Epithelial cell of prostate (primary cell): ENCODE measurements around the gene KLHL4.
"Not testable (repeated sequence)": the region's sequence is repeated elsewhere in the genome, so short reads cannot be mapped to it uniquely, and the experiment has no call there.

Experiments
- DNase-seq: peaks from one replicate; pipeline ENCODE4 v3.0.0-alpha.2; 2011; ENCODE audit warnings: low read depth, low spot score
- H3K27ac ChIP-seq: fragments of 450-650 bp; 2 replicates; pipeline ENCODE4 v1.5.1; 2017; ENCODE audit warnings: mild to moderate bottlenecking

The KLHL4 gene

DNA sequence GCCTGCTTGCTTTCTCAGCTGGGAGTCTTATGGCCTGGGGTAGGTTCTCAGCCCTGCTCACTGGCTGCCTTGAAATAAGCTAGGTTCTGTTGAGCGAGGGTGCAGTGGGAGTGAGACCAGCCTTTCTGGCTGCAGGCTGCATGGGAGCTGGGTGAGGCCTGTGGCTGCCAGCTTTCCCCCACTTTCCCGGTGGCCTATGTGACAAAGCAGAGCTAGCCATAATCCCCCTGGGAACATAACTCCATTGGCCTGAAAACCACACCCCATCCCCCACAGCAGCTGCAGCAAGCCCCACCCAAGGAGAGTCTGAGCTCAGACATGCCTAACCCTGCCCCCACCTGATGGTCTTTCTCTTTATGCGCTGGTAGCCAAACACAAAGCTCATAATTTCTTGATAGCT lies 118.9 kb downstream of the KLHL4 start:
- no peak overlapping the region for H3K27ac ChIP-seq
- no peak for DNase-seq

DNA sequence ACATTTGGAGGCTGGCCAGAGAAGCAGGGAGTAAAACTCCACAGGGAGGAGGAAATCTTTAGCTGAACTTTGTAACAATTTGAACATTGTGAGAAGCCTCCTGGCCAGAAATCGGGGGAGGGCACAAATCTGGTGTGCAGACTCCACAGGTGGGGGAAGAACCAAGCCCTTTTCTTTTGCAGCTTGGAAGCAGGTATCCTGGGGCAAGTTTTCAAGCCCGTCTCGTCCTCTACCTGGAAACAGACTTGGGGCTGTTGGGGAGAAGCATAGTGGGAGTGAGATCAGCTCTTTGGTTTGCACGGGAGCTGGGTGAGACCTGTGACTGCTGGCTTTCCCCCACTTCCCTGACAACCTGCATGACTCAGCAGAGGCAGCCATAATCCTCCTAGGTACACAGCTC lies 123.8 kb downstream of the KLHL4 start:
- not testable (repeated sequence) for DNase-seq, H3K27ac ChIP-seq

DNA sequence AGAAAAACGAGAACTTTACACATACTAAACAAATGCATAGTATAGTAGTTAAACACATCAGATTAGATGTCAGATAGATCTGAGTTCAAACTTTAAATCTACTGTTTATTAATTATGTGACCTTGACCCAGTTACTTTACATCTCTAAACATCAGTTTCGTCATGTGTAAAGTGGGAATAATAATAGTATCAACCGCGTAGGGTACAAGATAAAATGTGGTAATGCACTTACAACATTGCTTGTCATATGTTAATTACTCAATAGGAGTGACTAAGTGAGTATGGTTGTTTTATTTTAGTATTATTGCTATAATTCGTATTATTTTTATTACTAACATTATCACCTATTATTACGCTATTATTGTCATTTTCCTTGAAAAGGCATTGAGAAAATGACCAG lies 144.2 kb downstream of the KLHL4 start:
- no peak for DNase-seq
- no peak overlapping the region for H3K27ac ChIP-seq

DNA sequence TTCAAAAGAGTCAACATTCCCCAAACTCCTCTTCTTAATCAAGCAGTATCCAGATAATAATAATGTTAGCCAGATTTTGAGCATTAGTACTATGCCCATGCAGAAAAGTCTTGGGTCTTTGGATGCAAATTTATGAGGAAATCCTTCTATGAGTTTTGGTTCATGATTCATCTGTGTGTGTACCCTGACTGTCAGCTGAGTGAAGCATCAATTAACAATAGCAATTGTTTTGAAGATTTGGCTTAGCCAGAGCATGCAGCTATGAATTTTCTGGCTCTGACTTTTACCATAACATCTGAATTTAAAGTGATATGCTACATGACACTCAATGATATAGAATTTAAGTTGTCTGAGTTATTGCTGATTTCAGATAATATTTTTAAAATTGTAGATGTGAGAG lies 145.8 kb downstream of the KLHL4 start:
- DNase-seq, result no peak
- H3K27ac ChIP-seq, result no peak overlapping the region

DNA sequence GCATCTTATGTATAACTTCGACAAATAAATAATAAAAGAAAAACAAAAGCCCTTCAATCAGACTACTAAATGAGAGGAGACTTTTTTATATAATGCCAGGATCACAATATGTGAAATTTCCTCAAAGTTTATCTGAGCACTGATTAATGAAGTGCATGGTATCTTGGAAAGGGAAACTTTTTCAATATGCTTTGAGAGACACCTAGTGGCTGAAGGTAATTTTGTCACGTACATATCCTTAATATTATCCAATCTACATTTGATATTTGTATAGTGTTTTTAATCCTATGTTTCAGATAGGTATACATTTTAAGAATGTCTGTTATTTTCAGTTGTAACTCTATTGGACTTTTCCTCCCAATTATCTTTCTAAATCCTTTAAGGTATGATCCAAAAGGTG lies 146.8 kb downstream of the KLHL4 start:
- DNase-seq, result no peak
- H3K27ac ChIP-seq, result no peak overlapping the region

DNA sequence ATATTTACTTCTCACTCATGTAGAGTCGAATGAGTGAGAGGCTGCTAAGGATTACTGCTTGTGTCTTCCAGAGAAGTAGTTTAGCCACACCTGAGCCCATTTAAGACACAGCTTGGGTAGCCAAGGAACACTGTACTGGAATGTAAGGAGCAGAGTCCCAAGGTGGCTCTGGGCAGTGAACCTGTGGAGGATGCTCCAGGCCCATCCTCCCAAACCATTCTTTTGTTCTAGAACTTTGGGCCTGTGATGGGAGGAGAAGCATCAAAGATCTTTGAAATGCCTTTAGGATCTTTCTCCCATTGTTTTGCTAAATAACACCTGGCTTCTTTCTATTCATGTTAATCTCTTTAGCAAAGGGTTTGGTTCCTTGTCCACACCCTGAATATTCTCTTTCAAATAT lies 162.2 kb downstream of the KLHL4 start:
- no peak for DNase-seq
- H3K27ac ChIP-seq, result no peak overlapping the region

DNA sequence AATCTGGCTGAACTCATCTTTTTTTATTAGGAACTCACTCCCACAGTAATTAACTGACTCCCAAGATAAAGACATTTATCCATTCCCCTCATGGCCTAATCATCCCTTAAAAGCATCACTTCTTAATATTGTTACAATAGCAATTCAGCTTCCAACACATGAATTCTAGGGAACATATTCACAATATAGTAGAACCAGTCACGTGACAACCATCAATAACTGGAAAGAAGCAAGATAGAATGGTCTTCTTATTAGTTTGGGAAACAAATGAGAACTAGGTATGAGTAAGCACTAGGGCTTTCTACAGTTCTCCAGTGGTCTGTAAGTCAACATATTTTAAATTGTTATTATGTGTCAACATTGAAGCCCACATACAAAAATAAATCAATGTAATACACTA lies 170.1 kb downstream of the KLHL4 start:
- DNase-seq, result no peak
- H3K27ac ChIP-seq, result no peak overlapping the region

DNA sequence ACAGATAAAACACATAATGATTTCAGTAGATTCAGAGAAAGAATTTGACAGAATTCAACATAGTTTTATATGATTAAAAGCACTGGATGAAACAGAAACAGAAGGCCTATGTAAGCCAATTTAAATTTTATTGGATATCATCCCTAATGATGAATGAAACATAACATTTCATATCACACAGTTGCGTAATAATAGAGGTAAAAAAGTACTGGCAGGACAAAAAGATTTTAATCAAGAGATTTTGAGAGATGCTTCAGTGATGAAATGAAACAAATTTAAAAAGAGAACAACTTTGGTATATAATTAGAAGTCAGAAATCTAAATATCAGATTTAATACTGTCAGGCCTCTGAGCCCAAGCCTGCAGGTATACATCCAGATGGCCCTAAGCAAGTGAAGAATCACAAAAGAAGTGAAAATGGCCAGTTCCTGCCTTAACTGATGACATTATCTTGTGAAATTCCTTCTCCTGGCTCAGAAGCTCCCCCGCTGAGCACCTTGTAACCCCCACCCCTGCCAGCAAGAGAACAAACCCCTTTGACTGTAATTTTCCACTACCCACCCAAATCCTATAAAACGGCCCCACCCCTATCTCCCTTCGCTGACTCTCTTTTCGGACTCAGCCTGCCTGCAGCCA lies 170.6 kb downstream of the KLHL4 start:
- H3K27ac ChIP-seq, DNase-seq: not testable (repeated sequence)

DNA sequence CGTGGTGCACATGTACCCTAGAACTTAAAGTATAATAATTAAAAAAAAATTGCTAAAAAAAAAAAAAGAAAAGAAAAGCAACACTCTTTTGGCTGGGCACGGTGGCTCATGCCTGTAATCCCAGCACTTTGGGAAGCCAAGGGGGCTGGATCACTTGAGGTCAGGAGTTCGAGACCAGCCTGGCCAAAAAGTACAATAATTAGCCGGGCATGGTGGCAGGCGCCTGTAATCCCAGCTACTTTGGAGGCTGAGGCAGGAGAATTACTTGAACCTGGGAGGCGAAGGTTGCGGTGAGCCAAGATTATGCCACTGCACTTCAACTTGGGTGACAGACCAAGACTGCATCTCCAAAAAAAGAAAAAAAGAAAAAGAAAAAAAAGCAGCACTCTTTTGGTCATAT lies 171.6 kb downstream of the KLHL4 start:
- not testable (repeated sequence) for H3K27ac ChIP-seq, DNase-seq

DNA sequence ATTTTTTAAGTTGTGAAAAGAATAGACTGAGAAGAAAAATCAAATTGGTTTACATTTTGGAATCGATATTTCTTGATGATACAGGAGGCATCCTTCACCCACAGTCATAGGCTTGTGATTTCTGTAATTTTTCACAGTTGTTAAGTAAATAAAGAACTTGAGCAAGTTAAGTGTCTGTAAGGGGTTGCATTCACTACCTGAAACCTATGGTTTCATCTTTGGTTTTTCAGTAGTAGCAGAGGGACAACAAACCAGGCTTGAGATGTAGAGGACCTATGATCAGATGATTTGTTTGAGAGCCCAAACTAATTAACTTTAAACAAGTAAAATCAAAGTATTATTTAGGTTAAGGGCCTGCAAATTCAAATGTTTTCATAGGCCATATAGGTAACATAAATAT lies 175.6 kb downstream of the KLHL4 start:
- no peak for DNase-seq

DNA sequence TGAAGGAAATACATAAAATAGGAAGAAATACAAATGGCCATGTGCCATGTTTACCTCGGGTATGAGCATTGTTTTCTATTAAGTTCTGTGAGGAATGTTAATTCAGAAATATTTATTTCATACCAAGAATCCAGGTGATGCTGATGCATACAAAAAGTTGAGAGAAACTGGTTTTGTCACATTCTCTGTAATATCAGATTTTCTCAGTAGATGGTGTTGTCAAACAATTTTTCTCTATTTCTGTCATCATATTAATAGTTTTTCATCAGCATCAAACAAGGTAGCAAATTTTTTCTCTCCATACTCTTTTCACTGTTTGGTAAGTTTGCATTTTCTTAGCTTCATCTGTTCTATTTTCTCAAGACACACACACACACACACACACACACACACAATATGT lies 179.8 kb downstream of the KLHL4 start:
- DNase-seq, result no peak
- no peak overlapping the region for H3K27ac ChIP-seq

More for the DNA sequence above, 175.6 kb downstream of the KLHL4 start:
- no peak overlapping the region for H3K27ac ChIP-seq

DNA sequence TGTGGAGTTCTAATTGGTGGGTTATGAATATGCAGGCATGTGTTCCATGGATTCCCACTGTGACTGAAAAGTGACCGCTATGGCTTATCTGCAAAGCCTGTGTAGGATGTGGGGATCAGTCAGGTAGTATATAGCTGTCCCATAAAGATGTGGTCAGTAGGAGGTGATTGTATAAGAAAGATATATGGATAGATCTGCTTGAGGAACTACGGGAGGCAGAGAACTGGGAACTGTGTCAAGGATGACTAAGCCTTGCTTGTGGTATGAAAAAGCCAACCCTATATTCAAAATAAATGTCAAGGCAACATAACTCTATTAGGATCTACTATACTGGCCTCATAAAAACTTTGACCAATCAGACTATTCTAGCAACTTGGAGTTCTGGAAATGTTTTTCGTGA lies 185.2 kb downstream of the KLHL4 start:
- no peak for DNase-seq

DNA sequence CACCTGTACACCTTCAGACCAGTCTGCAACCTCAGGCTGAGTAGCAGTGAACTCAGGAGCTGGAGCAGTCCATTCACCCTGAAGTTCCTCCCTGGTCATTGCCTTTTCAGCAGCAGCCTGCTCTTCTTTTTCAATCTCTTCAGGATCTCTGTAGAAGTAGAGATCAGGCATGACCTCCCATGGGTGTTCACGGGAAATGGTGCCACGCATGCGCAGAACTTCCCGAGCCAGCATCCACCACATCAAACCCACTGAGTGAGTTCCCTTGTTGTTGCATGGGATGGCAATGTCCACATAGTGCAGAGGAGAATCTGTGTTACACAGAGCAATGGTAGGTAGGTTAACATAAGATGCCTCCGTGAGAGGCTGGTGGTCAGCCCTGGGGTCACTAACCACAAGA lies 185.9 kb downstream of the KLHL4 start:
- not testable (repeated sequence) for DNase-seq, H3K27ac ChIP-seq

More for the DNA sequence above, 185.2 kb downstream of the KLHL4 start:
- H3K27ac ChIP-seq, result no peak overlapping the region

DNA sequence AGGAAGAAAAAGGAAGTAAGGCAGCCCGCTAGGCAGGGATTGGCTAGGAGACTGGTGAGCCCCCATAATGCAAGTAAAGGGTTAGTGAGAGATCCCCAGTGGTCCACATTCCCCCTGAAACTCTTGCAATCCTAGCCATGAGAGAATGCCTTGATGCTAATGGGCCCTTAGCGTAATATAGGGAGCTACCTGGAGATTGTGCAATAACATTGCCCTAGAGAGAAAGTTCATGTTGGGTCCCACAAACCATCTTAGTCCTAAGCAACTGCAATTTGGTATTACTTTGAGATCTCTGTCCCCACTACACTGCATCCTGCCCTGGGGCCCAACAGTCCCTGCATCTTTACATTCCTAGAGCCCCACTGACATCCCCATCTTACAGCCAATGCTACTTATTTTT lies 188.5 kb downstream of the KLHL4 start:
- no peak for DNase-seq
- no peak overlapping the region for H3K27ac ChIP-seq

DNA sequence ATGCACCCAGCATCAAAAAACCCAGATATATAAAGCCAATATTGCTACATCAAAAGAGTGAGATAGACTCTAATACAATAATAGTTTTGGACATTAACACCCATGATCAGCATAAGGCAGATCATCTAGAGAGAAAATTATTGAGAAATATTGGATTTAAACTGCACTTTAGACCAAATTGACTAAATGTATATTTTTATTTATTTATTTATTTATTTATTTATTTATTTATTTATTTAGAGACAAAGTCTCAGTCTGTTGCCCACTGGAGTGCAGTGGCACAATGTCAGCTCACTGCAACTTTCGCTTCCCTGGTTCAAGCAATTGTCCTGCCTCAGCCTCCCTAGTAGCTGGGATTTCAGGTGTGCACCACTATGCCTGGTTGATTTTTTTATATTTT lies 193.0 kb downstream of the KLHL4 start:
- DNase-seq, result no peak
- no peak overlapping the region for H3K27ac ChIP-seq
